HCT116 (cell line): Measurements from ENCODE around the gene DIAPH3. TPM values are rescaled to one million over a fixed set of nuclear protein-coding genes. Genes with fewer than 3 reads are reported as not detected.

Source experiments
- ATAC-seq: fragments of 200-7000 bp; cut with Tn5 transposase; 2 replicates; pipeline ENCODE4 v1.9.1; 2020; ENCODE audit warnings: mild to moderate bottlenecking, moderate library complexity
- BruUV-seq: library from RNA; stranded (reverse); fragments of 400-500 nt; replicated peaks from 2 replicates; lab custom pipeline; 2021; lab: Mats Ljungman, UMichigan
- CTCF ChIA-PET: fragments of 300-600 bp; sonication (Branson Sonifier 250); formaldehyde crosslinking; loops from one replicate; lab custom pipeline; 2021; ENCODE audit warnings: antibody characterized with exemption; lab: Charles Lee
- POLR2A ChIA-PET: fragments of 300-600, 350-600 bp; sonication (Branson Sonifier 250); formaldehyde crosslinking; loops from one replicate; lab custom pipeline; 2021; ENCODE audit warnings: antibody characterized with exemption; lab: Charles Lee
- RAD21 ChIA-PET, 2 experiments: fragments of 300-600 bp; sonication (Branson Sonifier 250); formaldehyde crosslinking; loops; one replicate each; lab custom pipeline; 2023; ENCODE audit warnings: low total read pairs in 2 of 2; ENCODE audit not compliant: uncharacterized antibody in 2 of 2, unreplicated experiment in 2 of 2, low non-redundant PET in 1 of 2; lab: Charles Lee
- DNase-seq: peaks from one replicate; pipeline ENCODE4 v3.0.0-alpha.2; 2010; ENCODE audit warnings: low read depth, low spot score
- H2AFZ ChIP-seq: fragments of 200-600 bp; shearing (Covaris generic), sonication (generic); 2 replicates; pipeline ENCODE4 v1.6.1; 2017; ENCODE audit warnings: low read depth, mixed run types, mixed read lengths, antibody characterized with exemption, low read length; ENCODE audit not compliant: poor library complexity, severe bottlenecking
- H3K27ac ChIP-seq: 2 replicates; pipeline ENCODE4 v1.5.1; 2012; ENCODE audit warnings: low read depth, low read length
- H3K27me3 ChIP-seq: fragments of 200-600 bp; sonication (generic); 2 replicates; pipeline ENCODE4 v1.6.1; 2016; ENCODE audit warnings: mixed run types, low read length, mixed read lengths; ENCODE audit not compliant: insufficient read depth
- H3K36me3 ChIP-seq, 2 experiments: fragments of 200-500 bp in 1 of 2; fragments of 200-600 bp in 1 of 2; sonication (Bioruptor generic) in 1 of 2; sonication (generic) in 1 of 2; 2 replicates each; pipeline versions ENCODE4 v1.5.1 to v1.6.1; 2014 to 2016; ENCODE audit warnings: low read length in 2 of 2, inconsistent platforms in 1 of 2, mixed read lengths in 1 of 2, mixed run types in 1 of 2; ENCODE audit not compliant: insufficient read depth in 2 of 2, control insufficient read depth in 1 of 2
- H3K4me1 ChIP-seq, 2 experiments: fragments of 200-600 bp in 1 of 2; sonication (generic) in 1 of 2; 2 replicates each; pipeline versions ENCODE4 v1.5.1 to v1.6.1; 2012 to 2017; ENCODE audit warnings: low read length in 2 of 2, inconsistent platforms in 1 of 2, mild to moderate bottlenecking in 1 of 2, mixed read lengths in 1 of 2, mixed run types in 1 of 2, moderate library complexity in 1 of 2; ENCODE audit not compliant: insufficient read depth in 2 of 2, control insufficient read depth in 1 of 2
- H3K4me2 ChIP-seq: fragments of 200-600 bp; sonication (generic); 2 replicates; pipeline ENCODE4 v1.6.1; 2017; ENCODE audit warnings: mixed run types, low read length, mixed read lengths
- H3K4me3 ChIP-seq, 2 experiments: fragments of 200-600 bp in 1 of 2; sonication (generic) in 1 of 2; replicated peaks in 1 of 2; 2 replicates each; pipeline ENCODE4 v1.5.1; 2011 to 2016; ENCODE audit warnings: low read length in 2 of 2, control low read depth in 1 of 2, low read depth in 1 of 2, mild to moderate bottlenecking in 1 of 2, mixed read lengths in 1 of 2, mixed run types in 1 of 2
- H3K79me2 ChIP-seq: fragments of 200-600 bp; sonication (generic); 2 replicates; pipeline ENCODE4 v1.6.1; 2017; ENCODE audit warnings: mild to moderate bottlenecking, mixed run types, low read length, moderate library complexity, mixed read lengths; ENCODE audit not compliant: insufficient read depth
- H3K9ac ChIP-seq: fragments of 200-600 bp; sonication (generic); 2 replicates; pipeline ENCODE4 v1.6.1; 2016; ENCODE audit warnings: low read length, mixed read lengths
- H3K9me2 ChIP-seq: fragments of 200-600 bp; sonication (generic), shearing (Covaris generic); 2 replicates; pipeline ENCODE4 v1.6.1; 2017; ENCODE audit warnings: mixed run types, mild to moderate bottlenecking, moderate library complexity; ENCODE audit not compliant: insufficient read depth
- H3K9me3 ChIP-seq, 2 experiments: fragments of 200-500 bp in 1 of 2; fragments of 200-600 bp in 1 of 2; sonication (Bioruptor generic) in 1 of 2; sonication (generic) in 1 of 2; 2 replicates each; pipeline ENCODE4 v1.6.1; 2014 to 2017; ENCODE audit warnings: low read length in 2 of 2, mixed read lengths in 2 of 2, inconsistent platforms in 1 of 2, low read depth in 1 of 2, mild to moderate bottlenecking in 1 of 2, mixed run types in 1 of 2, moderate library complexity in 1 of 2; ENCODE audit not compliant: control insufficient read depth in 1 of 2, insufficient read depth in 1 of 2
- H4K20me1 ChIP-seq: fragments of 200-600 bp; sonication (generic), shearing (Covaris generic); 2 replicates; pipeline ENCODE4 v1.6.1; 2017; ENCODE audit warnings: mixed run types, mild to moderate bottlenecking, moderate library complexity; ENCODE audit not compliant: insufficient read depth
- ATF3 ChIP-seq: IDR thresholded peaks from 2 replicates; pipeline ENCODE4 v1.6.1; 2012
- CBX3 ChIP-seq: IDR thresholded peaks from 2 replicates; pipeline ENCODE4 v1.6.1; 2012; ENCODE audit warnings: low read depth
- EGR1 ChIP-seq: IDR thresholded peaks from 2 replicates; pipeline ENCODE4 v1.6.1; 2012; ENCODE audit warnings: low read depth
- ELF1 ChIP-seq: IDR thresholded peaks from 2 replicates; pipeline ENCODE4 v1.6.1; 2012; ENCODE audit warnings: low read depth, borderline replicate concordance
- JUND ChIP-seq: IDR thresholded peaks from 2 replicates; pipeline ENCODE4 v1.6.1; 2012
- POLR2AphosphoS5 ChIP-seq: IDR thresholded peaks from 2 replicates; pipeline ENCODE4 v1.6.1; 2011; ENCODE audit warnings: mild to moderate bottlenecking, low read depth, low read length, moderate library complexity
- SIN3A ChIP-seq: IDR thresholded peaks from 2 replicates; pipeline ENCODE4 v1.6.1; 2012; ENCODE audit warnings: low read depth
- intact Hi-C: fragments of 100-400 bp; cut with micrococcal nuclease; formaldehyde crosslinking; loops from 2 replicates; pipeline ENCODE4 v1.10.0; 2022
- total RNA-seq: library from RNA; stranded (reverse); gene quantifications from one replicate; pipeline ENCODE4 v1.2.1, GENCODE V29; 2021; ENCODE audit not compliant: unreplicated experiment
- TF ChIP-seq, protein P1 (sequence below): IDR thresholded peaks from 2 replicates; pipeline ENCODE4 v1.6.1; 2011; ENCODE audit warnings: mild to moderate bottlenecking, low read length, moderate library complexity; ENCODE audit not compliant: insufficient replicate concordance; ENCODE audit errors: extremely low read depth

The DIAPH3 gene
- total RNA-seq, 1 experiment from 2014 or later = 22.8 TPM

DNA sequence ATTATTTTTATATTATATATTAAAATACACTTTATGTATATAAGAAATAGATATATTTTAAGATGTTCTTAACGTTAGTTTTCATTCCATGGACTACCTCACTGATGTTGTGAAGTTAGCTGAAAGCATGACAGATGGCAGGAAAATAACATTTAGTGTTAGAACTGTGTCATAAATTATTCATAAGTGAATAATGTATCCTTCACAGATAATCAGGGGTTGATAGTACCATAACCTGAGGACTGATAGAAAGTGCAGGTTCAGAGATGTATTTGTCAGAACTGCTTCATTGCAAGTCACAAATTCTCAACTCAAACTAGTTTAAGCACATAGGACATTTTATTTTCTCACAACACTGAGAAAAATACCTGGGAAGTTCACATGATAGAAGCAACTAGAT, 14.6 kb upstream of the DIAPH3 start:
- no peak overlapping the region for H3K4me2 ChIP-seq
- no peak overlapping the region for H3K27ac ChIP-seq
- TF ChIP-seq ELF1 (no peak), SIN3A (no peak)
- no peaks in the 10 kb centered on the region for H3K4me1 ChIP-seq
- BruUV-seq = no TSS peak
- H3K36me3 ChIP-seq = no peaks in the 10 kb centered on the region
- no peaks in the 10 kb centered on the region for H3K79me2 ChIP-seq
- ChIA-PET POLR2A (no interaction called here), CTCF (no interaction called here), RAD21 (no interaction called here)
- no peak overlapping the region for H3K9ac ChIP-seq
- no peaks in the 10 kb centered on the region for H4K20me1 ChIP-seq
- no peak for DNase-seq
- no peak overlapping the region for H3K4me3 ChIP-seq
- ATAC-seq = no peak
- H2AFZ ChIP-seq = no peak overlapping the region
- intact Hi-C loops = no loop called here
- no peaks in the 10 kb centered on the region for H3K9me3 ChIP-seq
- no peaks in the 10 kb centered on the region for H3K9me2 ChIP-seq
- H3K27me3 ChIP-seq = no peaks in the 10 kb centered on the region

DNA sequence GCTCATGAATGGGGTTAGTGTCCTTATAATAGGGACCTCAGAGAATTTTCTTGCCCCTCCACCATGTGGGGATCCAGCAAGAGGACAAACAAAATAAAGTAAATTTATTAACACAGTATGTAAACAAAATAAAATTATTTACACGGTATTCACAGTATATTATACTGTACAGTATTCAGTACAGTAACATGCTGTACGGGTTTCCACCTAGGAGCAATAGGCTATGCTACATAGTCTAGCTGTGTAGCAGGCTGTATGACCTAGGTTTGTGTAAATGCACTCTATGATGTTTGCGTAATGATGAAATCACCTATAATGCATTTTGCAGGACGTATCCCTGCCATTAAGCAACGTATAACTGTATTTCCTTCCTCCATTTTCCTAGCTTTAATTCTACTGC, 11.8 kb upstream of the DIAPH3 start:
- no peak overlapping the region for H2AFZ ChIP-seq
- H3K4me2 ChIP-seq = no peak overlapping the region
- no peak for DNase-seq
- no TSS peak for BruUV-seq
- RAD21 ChIA-PET = no interaction called here
- POLR2A ChIA-PET = no interaction called here
- H3K36me3 ChIP-seq = no peaks in the 10 kb centered on the region
- H3K4me1 ChIP-seq = no peaks in the 10 kb centered on the region
- H3K9ac ChIP-seq = no peak overlapping the region
- no peaks in the 10 kb centered on the region for H3K9me3 ChIP-seq
- no peak for ATAC-seq
- H3K9me2 ChIP-seq = no peaks in the 10 kb centered on the region
- no peaks in the 10 kb centered on the region for H4K20me1 ChIP-seq
- intact Hi-C loops = no loop called here
- CTCF ChIA-PET = no interaction called here
- no peak for TF ChIP-seq EGR1
- no peak for TF ChIP-seq CBX3
- TF ChIP-seq ELF1 = no peak
- no peak for TF ChIP-seq SIN3A
- no peak for TF ChIP-seq POLR2AphosphoS5
- TF ChIP-seq, protein P1, sequence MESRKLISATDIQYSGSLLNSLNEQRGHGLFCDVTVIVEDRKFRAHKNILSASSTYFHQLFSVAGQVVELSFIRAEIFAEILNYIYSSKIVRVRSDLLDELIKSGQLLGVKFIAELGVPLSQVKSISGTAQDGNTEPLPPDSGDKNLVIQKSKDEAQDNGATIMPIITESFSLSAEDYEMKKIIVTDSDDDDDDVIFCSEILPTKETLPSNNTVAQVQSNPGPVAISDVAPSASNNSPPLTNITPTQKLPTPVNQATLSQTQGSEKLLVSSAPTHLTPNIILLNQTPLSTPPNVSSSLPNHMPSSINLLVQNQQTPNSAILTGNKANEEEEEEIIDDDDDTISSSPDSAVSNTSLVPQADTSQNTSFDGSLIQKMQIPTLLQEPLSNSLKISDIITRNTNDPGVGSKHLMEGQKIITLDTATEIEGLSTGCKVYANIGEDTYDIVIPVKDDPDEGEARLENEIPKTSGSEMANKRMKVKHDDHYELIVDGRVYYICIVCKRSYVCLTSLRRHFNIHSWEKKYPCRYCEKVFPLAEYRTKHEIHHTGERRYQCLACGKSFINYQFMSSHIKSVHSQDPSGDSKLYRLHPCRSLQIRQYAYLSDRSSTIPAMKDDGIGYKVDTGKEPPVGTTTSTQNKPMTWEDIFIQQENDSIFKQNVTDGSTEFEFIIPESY = no peak
- TF ChIP-seq ATF3 = no peak
- no peak for TF ChIP-seq JUND
- H3K27ac ChIP-seq = no peak overlapping the region
- H3K4me3 ChIP-seq = no peak overlapping the region
- H3K79me2 ChIP-seq = no peaks in the 10 kb centered on the region
- H3K27me3 ChIP-seq = no peaks in the 10 kb centered on the region
